ENCODE data around the gene UBE2J1. TPM values are rescaled to one million over a fixed set of nuclear protein-coding genes. Genes with fewer than 3 reads are reported as not detected.

The UBE2J1 gene
- total RNA-seq, 1 donor from 2014 or later = 13.1 TPM

- no peak for DNase-seq
- intact Hi-C loops (cut with micrococcal nuclease) = no loop called here
- Histone ChIP-seq H3K27me3 (ENCODE audit: low read depth) (no peaks in the 10 kb centered on the region), H3K4me1 (no peaks in the 10 kb centered on the region), H3K9me3 (replicated peaks) (no peaks in the 10 kb centered on the region), H3K4me3 (no peak overlapping the region), H3K36me3 (no peaks in the 10 kb centered on the region), H3K27ac (replicated peaks) (no peak overlapping the region)
- peak; percentile 20 for TF ChIP-seq CTCF (IDR thresholded peaks at IDR 0.05; ENCODE audit: borderline replicate concordance)
Observed at GRCh38 chr6:89281779-89282246, 70.7 kb downstream of the UBE2J1 start.

GRCh38 chr6:89278956-89279355 is 73.6 kb downstream of the UBE2J1 start:
- no peak overlapping the region for H3K4me3 ChIP-seq
- TF ChIP-seq CTCF (IDR thresholded peaks at IDR 0.05; ENCODE audit: borderline replicate concordance) = no peak
- no peaks in the 10 kb centered on the region for H3K9me3 ChIP-seq (replicated peaks)
- DNase-seq = no peak
- no peaks in the 10 kb centered on the region for H3K36me3 ChIP-seq
- H3K27ac ChIP-seq (replicated peaks) = no peak overlapping the region
- no peaks in the 10 kb centered on the region for H3K27me3 ChIP-seq (ENCODE audit: low read depth)
- H3K4me1 ChIP-seq = peaks cover 3% of the 10 kb centered on the region
- intact Hi-C loops (cut with micrococcal nuclease) = no loop called here

Other genes starting within 250 kb of the UBE2J1 start
- gene SRSF12, start 234.7 kb downstream of the UBE2J1 start, total RNA-seq = not detected
- gene PM20D2, start 206.7 kb downstream of the UBE2J1 start, total RNA-seq = 14.3 TPM
- gene GABRR1, start 135.4 kb downstream of the UBE2J1 start, total RNA-seq = not detected
- 0.69 TPM for gene GABRR2, start 37.4 kb downstream of the UBE2J1 start, total RNA-seq
- 123 TPM for gene RRAGD, start 59.6 kb upstream of the UBE2J1 start, total RNA-seq
- 11.1 TPM for gene ANKRD6, start 80.4 kb upstream of the UBE2J1 start, total RNA-seq

All from left ventricle myocardium inferior (tissue), 1 donor.